Naive thymus-derived CD4-positive, alpha-beta T cell (primary cell): ENCODE results near the gene SLC4A3. TPM values are rescaled to one million over a fixed set of nuclear protein-coding genes. Genes with fewer than 3 reads are reported as not detected.

Experiments
- ATAC-seq: fragments of 150-1000 bp; cut with Tn5 transposase; 2 replicates; pipeline ENCODE4 v1.10.0; 2021; ENCODE audit warnings: mild to moderate bottlenecking, moderate library complexity
- CTCF ChIA-PET: fragments of 350-600 bp; sonication (Branson Sonifier 250); formaldehyde crosslinking; loops from one replicate; lab custom pipeline; 2021; ENCODE audit warnings: antibody characterized with exemption; lab: Charles Lee
- POLR2A ChIA-PET: fragments of 350-600 bp; sonication (Branson Sonifier 250); formaldehyde crosslinking; loops from one replicate; lab custom pipeline; 2021; ENCODE audit warnings: antibody characterized with exemption, inconsistent platforms; lab: Charles Lee
- DNase-seq, 9 donors: peaks; one replicate each; pipeline versions ENCODE4 v3.0.0 to v3.0.0-alpha.2; 2020 to 2022; ENCODE audit warnings: mixed read lengths in 1 of 9
- H3K27ac ChIP-seq: one replicate; pipeline ENCODE4 v1.7.0; 2013; ENCODE audit warnings: mild to moderate bottlenecking, low read depth, low read length, moderate library complexity
- H3K27me3 ChIP-seq, 2 donors: one replicate each; pipeline ENCODE4 v1.7.0; 2013; ENCODE audit warnings: low read length in 2 of 2, mild to moderate bottlenecking in 2 of 2, moderate library complexity in 2 of 2; ENCODE audit not compliant: control insufficient read depth in 2 of 2, insufficient read depth in 2 of 2
- H3K36me3 ChIP-seq, 3 experiments: 1 replicate in 2 of 3; 2 replicates in 1 of 3; pipeline ENCODE4 v1.7.0; 2013; ENCODE audit warnings: low read length in 3 of 3, mild to moderate bottlenecking in 3 of 3, moderate library complexity in 1 of 3; ENCODE audit not compliant: insufficient read depth in 3 of 3, control insufficient read depth in 2 of 3
- H3K4me1 ChIP-seq, 2 donors: one replicate each; pipeline ENCODE4 v1.7.0; 2013; ENCODE audit warnings: low read length in 2 of 2, mild to moderate bottlenecking in 2 of 2, moderate library complexity in 1 of 2; ENCODE audit not compliant: control insufficient read depth in 2 of 2, insufficient read depth in 2 of 2
- H3K4me3 ChIP-seq: 2 replicates; pipeline ENCODE4 v1.7.0; 2013; ENCODE audit warnings: mild to moderate bottlenecking, low read length
- H3K9me3 ChIP-seq, 3 experiments: 1 replicate in 2 of 3; 2 replicates in 1 of 3; pipeline ENCODE4 v1.7.0; 2013; ENCODE audit warnings: low read length in 3 of 3; ENCODE audit not compliant: control insufficient read depth in 2 of 3
- H3K27ac Mint-ChIP-seq, 9 donors: one replicate each; pipeline ENCODE4 v1.8.0; 2020 to 2022; ENCODE audit warnings: mixed read lengths in 9 of 9, mild to moderate bottlenecking in 8 of 9, moderate library complexity in 5 of 9, inconsistent platforms in 2 of 9
- H3K27me3 Mint-ChIP-seq, 5 donors: one replicate each; pipeline ENCODE4 v1.8.0; 2021 to 2022; ENCODE audit warnings: mixed read lengths in 5 of 5, mild to moderate bottlenecking in 1 of 5
- H3K36me3 Mint-ChIP-seq, 5 donors: one replicate each; pipeline ENCODE4 v1.8.0; 2020 to 2022; ENCODE audit warnings: mixed read lengths in 5 of 5, mild to moderate bottlenecking in 3 of 5, inconsistent platforms in 1 of 5
- H3K4me1 Mint-ChIP-seq, 7 donors: one replicate each; pipeline ENCODE4 v1.8.0; 2020 to 2022; ENCODE audit warnings: mixed read lengths in 7 of 7, mild to moderate bottlenecking in 3 of 7, inconsistent platforms in 1 of 7
- H3K4me3 Mint-ChIP-seq, 10 donors: one replicate each; pipeline ENCODE4 v1.8.0; 2020 to 2022; ENCODE audit warnings: mild to moderate bottlenecking in 10 of 10, mixed read lengths in 10 of 10, moderate library complexity in 6 of 10, inconsistent platforms in 2 of 10
- H3K9me3 Mint-ChIP-seq, 11 donors: one replicate each; pipeline ENCODE4 v1.8.0; 2020 to 2022; ENCODE audit warnings: mixed read lengths in 11 of 11, mild to moderate bottlenecking in 4 of 11, inconsistent platforms in 1 of 11, moderate library complexity in 1 of 11
- intact Hi-C, 2 donors: fragments of 100-400 bp; cut with micrococcal nuclease; formaldehyde crosslinking; loops; one replicate each; pipeline ENCODE4 v1.15.1; 2023
- polyA plus RNA-seq, 2 donors: library from polyadenylated mRNA; unstranded; fragments of 300-500 nt; fragmentation: Illumina TruSeq; gene quantifications; one replicate each; pipeline ENCODE4 v1.2.3, GENCODE V29; 2021
- total RNA-seq, 6 experiments: library from RNA in 5 of 6; stranded (reverse) in 5 of 6; gene quantifications; 1 replicate in 5 of 6; 2 replicates in 1 of 6; pipeline ENCODE4 v1.2.3 and lab custom pipeline; 2021 to 2026

SLC4A3 gene
- total and polyA plus RNA-seq, 7 experiments from 2014 or later, result 0.19 to 3.4 (median 0.34) TPM; not detected in 4

- intact Hi-C loops, result no loop called here
- ChIA-PET POLR2A (no interaction called here), CTCF (interaction anchor here (0.7 kb wide), 1 partner anchor 92 kb away, joined by 4 read pairs; no protein-coding TSS in a partner anchor)
- H3K4me1 ChIP-seq, result no peaks in the 10 kb centered on the region
- peaks cover 0 to 26% (median 0%) of the 10 kb centered on the region in 3 experiments for H3K36me3 ChIP-seq
- no peaks in the 10 kb centered on the region for H3K9me3 Mint-ChIP-seq
- no peaks in the 10 kb centered on the region for H3K9me3 ChIP-seq
- no peaks in the 10 kb centered on the region for H3K27me3 ChIP-seq
- H3K27ac Mint-ChIP-seq, result no peak overlapping the region
- DNase-seq, result no peak
- peaks cover 0 to 14% (median 5%) of the 10 kb centered on the region in 5 donors for H3K36me3 Mint-ChIP-seq
- no peak overlapping the region for H3K4me3 Mint-ChIP-seq
- H3K27ac ChIP-seq, result no peak overlapping the region
- peaks cover 0 to 13% (median 4%) of the 10 kb centered on the region in 5 donors for H3K27me3 Mint-ChIP-seq
- peaks cover 0 to 4% (median 0%) of the 10 kb centered on the region in 7 donors for H3K4me1 Mint-ChIP-seq
- H3K4me3 ChIP-seq, result no peak overlapping the region
- ATAC-seq, result no peak
Measured at GRCh38 chr2:219618733-219619122, 8.7 kb upstream of the SLC4A3 start.

GRCh38 chr2:219619235-219619634, 8.2 kb upstream of the SLC4A3 start:
- no peak overlapping the region for H3K4me3 ChIP-seq
- H3K9me3 Mint-ChIP-seq, result no peaks in the 10 kb centered on the region
- H3K36me3 ChIP-seq, result peaks cover 0 to 25% (median 0%) of the 10 kb centered on the region in 3 experiments
- peaks cover 0 to 3% (median 0%) of the 10 kb centered on the region in 7 donors for H3K4me1 Mint-ChIP-seq
- no peak for ATAC-seq
- no peaks in the 10 kb centered on the region for H3K27me3 ChIP-seq
- peaks cover 0 to 14% (median 5%) of the 10 kb centered on the region in 5 donors for H3K36me3 Mint-ChIP-seq
- DNase-seq, result no peak
- no peak overlapping the region for H3K27ac Mint-ChIP-seq
- no peaks in the 10 kb centered on the region for H3K4me1 ChIP-seq
- peaks cover 0 to 16% (median 4%) of the 10 kb centered on the region in 5 donors for H3K27me3 Mint-ChIP-seq
- H3K4me3 Mint-ChIP-seq, result no peak overlapping the region
- no peak overlapping the region for H3K27ac ChIP-seq
- intact Hi-C loops, result no loop called here
- ChIA-PET POLR2A (no interaction called here), CTCF (no interaction called here)
- H3K9me3 ChIP-seq, result no peaks in the 10 kb centered on the region

DNA sequence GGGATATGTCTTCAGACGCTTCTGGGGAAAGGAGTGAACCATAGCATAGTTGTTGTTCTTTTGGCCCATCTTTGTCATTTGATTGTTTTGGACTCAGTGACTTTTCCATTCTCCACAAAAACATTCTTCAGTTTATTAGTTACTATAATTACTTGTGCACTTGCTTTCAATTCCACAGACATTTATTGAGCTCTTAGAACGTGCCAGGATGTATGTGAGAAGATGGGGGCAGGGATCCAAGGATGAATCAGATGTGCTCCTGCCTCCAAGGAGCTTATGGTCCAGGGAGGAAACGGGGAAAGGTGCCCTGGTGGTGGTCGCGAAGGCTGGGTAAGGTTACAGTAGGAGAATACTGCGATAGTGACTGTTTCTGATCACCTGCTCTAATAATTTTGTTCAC, 6.9 kb upstream of the SLC4A3 start:
- ChIA-PET CTCF (no interaction called here), POLR2A (no interaction called here)
- intact Hi-C loops, result no loop called here
- Histone ChIP-seq H3K9me3 (no peaks in the 10 kb centered on the region), H3K36me3 (peaks cover 0 to 12% (median 0%) of the 10 kb centered on the region in 3 experiments), H3K27me3 (no peaks in the 10 kb centered on the region), H3K4me3 (no peak overlapping the region), H3K27ac (no peak overlapping the region), H3K4me1 (no peaks in the 10 kb centered on the region)
- H3K4me1 Mint-ChIP-seq, result no peaks in the 10 kb centered on the region
- H3K36me3 Mint-ChIP-seq, result peaks cover 0 to 4% (median 0%) of the 10 kb centered on the region in 5 donors
- ATAC-seq (no peak), DNase-seq (no peak)
- no peaks in the 10 kb centered on the region for H3K9me3 Mint-ChIP-seq
- H3K27ac Mint-ChIP-seq, result no peak overlapping the region
- H3K4me3 Mint-ChIP-seq, result no peak overlapping the region
- H3K27me3 Mint-ChIP-seq, result peaks cover 4 to 21% (median 7%) of the 10 kb centered on the region in 5 donors

- H3K27ac ChIP-seq, result no peak overlapping the region
- H3K36me3 ChIP-seq, result no peaks in the 10 kb centered on the region
- H3K4me3 Mint-ChIP-seq, result no peak overlapping the region
- H3K4me1 Mint-ChIP-seq, result peaks cover 0 to 6% (median 1%) of the 10 kb centered on the region in 7 donors
- POLR2A ChIA-PET, result no interaction called here
- no peaks in the 10 kb centered on the region for H3K9me3 ChIP-seq
- intact Hi-C loops, result no loop called here
- H3K36me3 Mint-ChIP-seq, result no peaks in the 10 kb centered on the region
- no peak overlapping the region for H3K4me3 ChIP-seq
- no peaks in the 10 kb centered on the region for H3K4me1 ChIP-seq
- ATAC-seq (no peak), DNase-seq (no peak)
- H3K27ac Mint-ChIP-seq, result no peak overlapping the region
- H3K27me3 Mint-ChIP-seq, result peaks cover 13 to 32% (median 16%) of the 10 kb centered on the region in 5 donors
- CTCF ChIA-PET, result no interaction called here
- no peaks in the 10 kb centered on the region for H3K9me3 Mint-ChIP-seq
- H3K27me3 ChIP-seq, result peaks cover 4 to 5% of the 10 kb centered on the region in 2 donors
Measured at GRCh38 chr2:219621935-219622334, 5.5 kb upstream of the SLC4A3 start.

DNA sequence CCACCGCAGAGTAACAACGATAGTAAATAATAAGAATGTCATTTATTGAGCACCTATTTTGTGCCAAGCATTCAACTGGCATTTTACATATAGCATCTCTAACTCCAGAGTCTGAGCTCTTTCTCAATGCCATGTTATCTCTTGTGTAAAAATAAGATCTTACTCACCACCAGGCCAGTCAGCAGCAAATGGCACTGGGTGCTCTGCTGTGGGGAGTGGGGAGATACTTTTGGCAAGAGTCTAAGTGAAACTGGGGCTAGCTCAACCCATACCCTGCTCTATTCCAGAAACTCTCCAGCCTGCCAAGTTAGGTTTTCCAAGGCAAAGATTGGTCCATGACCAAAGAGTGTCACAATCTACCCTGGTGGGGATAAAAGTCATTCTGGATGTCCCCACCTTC, 5.0 kb upstream of the SLC4A3 start:
- Mint-ChIP-seq H3K9me3 (no peaks in the 10 kb centered on the region), H3K27ac (no peak overlapping the region), H3K27me3 (peaks cover 16 to 34% (median 17%) of the 10 kb centered on the region in 5 donors), H3K4me3 (no peak overlapping the region), H3K4me1 (peaks cover 0 to 7% (median 3%) of the 10 kb centered on the region in 7 donors), H3K36me3 (no peaks in the 10 kb centered on the region)
- Histone ChIP-seq H3K4me3 (no peak overlapping the region), H3K27ac (no peak overlapping the region), H3K4me1 (no peaks in the 10 kb centered on the region), H3K36me3 (no peaks in the 10 kb centered on the region), H3K27me3 (peaks cover 6 to 7% of the 10 kb centered on the region in 2 donors), H3K9me3 (no peaks in the 10 kb centered on the region)
- no peak for DNase-seq
- ATAC-seq, result no peak
- POLR2A ChIA-PET, result no interaction called here
- intact Hi-C loops, result no loop called here
- CTCF ChIA-PET, result no interaction called here

DNA sequence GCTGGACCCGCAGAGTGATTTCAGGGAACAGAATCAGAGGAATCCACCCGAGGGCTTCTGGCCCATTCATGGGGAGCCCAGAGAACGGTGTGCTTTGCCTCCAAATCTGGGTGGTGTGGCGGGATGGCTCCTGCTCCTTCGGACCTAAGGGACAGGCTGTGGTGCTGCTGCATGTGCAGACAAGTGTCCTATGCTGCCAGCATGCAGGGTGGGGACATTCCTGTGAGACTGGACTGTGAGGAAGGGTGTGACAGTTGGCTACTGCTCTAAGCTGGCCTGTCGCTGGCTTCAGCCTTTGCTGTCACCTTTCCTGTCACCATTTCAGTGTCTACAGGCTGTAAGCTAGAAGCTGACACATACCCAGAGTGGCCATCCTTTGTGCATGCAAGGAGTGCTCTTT, 2.9 kb upstream of the SLC4A3 start:
- ChIA-PET CTCF (no interaction called here), POLR2A (no interaction called here)
- H3K27me3 ChIP-seq, result peaks cover 6 to 7% of the 10 kb centered on the region in 2 donors
- intact Hi-C loops, result no loop called here
- ATAC-seq (no peak), DNase-seq (no peak)
- Mint-ChIP-seq H3K27me3 (peaks cover 16 to 47% (median 25%) of the 10 kb centered on the region in 5 donors), H3K4me3 (no peak overlapping the region), H3K4me1 (peaks cover 0 to 7% (median 6%) of the 10 kb centered on the region in 7 donors), H3K9me3 (no peaks in the 10 kb centered on the region), H3K27ac (no peak overlapping the region), H3K36me3 (no peaks in the 10 kb centered on the region)
- H3K4me3 ChIP-seq, result no peak overlapping the region
- no peaks in the 10 kb centered on the region for H3K36me3 ChIP-seq
- H3K4me1 ChIP-seq, result no peaks in the 10 kb centered on the region
- no peak overlapping the region for H3K27ac ChIP-seq
- H3K9me3 ChIP-seq, result no peaks in the 10 kb centered on the region

- no peak overlapping the region for H3K27ac ChIP-seq
- POLR2A ChIA-PET, result no interaction called here
- Mint-ChIP-seq H3K36me3 (no peaks in the 10 kb centered on the region), H3K27me3 (peaks cover 16 to 47% (median 25%) of the 10 kb centered on the region in 5 donors), H3K27ac (no peak overlapping the region), H3K9me3 (no peaks in the 10 kb centered on the region), H3K4me1 (peaks cover 0 to 7% (median 6%) of the 10 kb centered on the region in 7 donors), H3K4me3 (peak overlapping the region in 1 of 10 donors; percentile 29)
- ATAC-seq (no peak), DNase-seq (no peak)
- intact Hi-C loops, result no loop called here
- H3K9me3 ChIP-seq, result no peaks in the 10 kb centered on the region
- CTCF ChIA-PET, result interaction anchor here (0.7 kb wide), 1 partner anchor 12 kb away, joined by 3 read pairs; no protein-coding TSS in a partner anchor
- no peak overlapping the region for H3K4me3 ChIP-seq
- H3K36me3 ChIP-seq, result no peaks in the 10 kb centered on the region
- no peaks in the 10 kb centered on the region for H3K4me1 ChIP-seq
- peaks cover 6 to 7% of the 10 kb centered on the region in 2 donors for H3K27me3 ChIP-seq
Measured at GRCh38 chr2:219625179-219625578, 2.3 kb upstream of the SLC4A3 start.
